H1 (cell line): ENCODE measurements around the gene HNRNPU. TPM values are rescaled to one million over a fixed set of nuclear protein-coding genes. Genes with fewer than 3 reads are reported as not detected.

ENCODE experiments used
- CTCF ChIA-PET: fragments of 300-600 bp; sonication (Branson Sonifier 250); formaldehyde crosslinking; loops from one replicate; lab custom pipeline; 2021; ENCODE audit not compliant: partially characterized antibody; lab: Charles Lee
- POLR2A ChIA-PET: fragments of 300-600 bp; sonication (Branson Sonifier 250); formaldehyde crosslinking; loops from one replicate; lab custom pipeline; 2021; ENCODE audit warnings: inconsistent platforms; ENCODE audit not compliant: partially characterized antibody; lab: Charles Lee
- DNase-seq, 2 experiments: peaks; one replicate each; pipeline versions ENCODE4 v3.0.0 to v3.0.0-alpha.2; 2010 to 2022; ENCODE audit warnings: low spot score in 2 of 2, low read depth in 1 of 2, mixed read lengths in 1 of 2
- FAIRE-seq: peaks from 2 replicates; lab custom pipeline; 2011; peaks lifted over from hg19 to GRCh38; lab: Jason Lieb, UNC
- H2AFZ ChIP-seq: 2 replicates; pipeline ENCODE4 v1.8.1; 2012; ENCODE audit warnings: low read length, inconsistent platforms
- H2AK5ac ChIP-seq: 2 replicates; pipeline ENCODE4 v1.6.1; 2013; ENCODE audit warnings: low read depth, low read length
- H2BK120ac ChIP-seq: replicated peaks from 2 replicates; pipeline ENCODE3; 2013; ENCODE audit warnings: low read depth, low read length, inconsistent platforms
- H2BK12ac ChIP-seq: 2 replicates; pipeline ENCODE4 v1.6.1; 2013; ENCODE audit warnings: low read depth, low read length
- H2BK15ac ChIP-seq: 2 replicates; pipeline ENCODE4 v1.6.1; 2013; ENCODE audit warnings: low read length
- H2BK20ac ChIP-seq: 2 replicates; pipeline ENCODE4 v1.6.1; 2013; ENCODE audit warnings: low read length
- H2BK5ac ChIP-seq: 2 replicates; pipeline ENCODE4 v1.6.1; 2013; ENCODE audit warnings: low read depth, low read length
- H3K14ac ChIP-seq: 2 replicates; pipeline ENCODE4 v1.6.1; 2013; ENCODE audit warnings: inconsistent platforms; ENCODE audit not compliant: insufficient read length
- H3K18ac ChIP-seq: 2 replicates; pipeline ENCODE4 v1.6.1; 2013; ENCODE audit warnings: low read length; ENCODE audit errors: extremely low read depth
- H3K23ac ChIP-seq: 2 replicates; pipeline ENCODE4 v1.6.1; 2013; ENCODE audit warnings: inconsistent platforms; ENCODE audit not compliant: insufficient read length
- H3K23me2 ChIP-seq: 2 replicates; pipeline ENCODE4 v1.6.1; 2013; ENCODE audit warnings: low read depth, low read length
- H3K27ac ChIP-seq: 2 replicates; pipeline ENCODE4 v1.6.1; 2011; ENCODE audit warnings: low read depth, low read length, inconsistent platforms
- H3K27me3 ChIP-seq, 4 experiments: replicated peaks in 1 of 4; 1 replicate in 1 of 4; 2 replicates in 3 of 4; pipeline versions ENCODE4 v1.6.1 to v1.8.1; 2011 to 2013; ENCODE audit warnings: low read length in 3 of 4, mild to moderate bottlenecking in 3 of 4, inconsistent platforms in 2 of 4, mixed read lengths in 2 of 4, moderate library complexity in 1 of 4; ENCODE audit not compliant: control insufficient read depth in 3 of 4, insufficient read depth in 3 of 4; ENCODE audit errors: extremely low read depth in 1 of 4
- H3K36me3 ChIP-seq, 4 experiments: 2 replicates each; pipeline versions ENCODE4 v1.6.1 to v1.8.1; 2011 to 2013; ENCODE audit warnings: mild to moderate bottlenecking in 4 of 4, low read length in 3 of 4, moderate library complexity in 2 of 4, control low read depth in 1 of 4, inconsistent platforms in 1 of 4; ENCODE audit not compliant: insufficient read depth in 4 of 4, control insufficient read depth in 2 of 4
- H3K4ac ChIP-seq: replicated peaks from 2 replicates; pipeline ENCODE3; 2013; ENCODE audit warnings: low read length, low read depth, mixed read lengths, inconsistent platforms; ENCODE audit not compliant: insufficient read length
- H3K4me1 ChIP-seq, 4 experiments: replicated peaks in 1 of 4; 1 replicate in 1 of 4; 2 replicates in 3 of 4; pipeline versions ENCODE4 v1.6.1 to v1.8.1; 2011 to 2013; ENCODE audit warnings: low read length in 3 of 4, inconsistent platforms in 2 of 4, mixed read lengths in 1 of 4; ENCODE audit not compliant: insufficient read depth in 4 of 4, control insufficient read depth in 3 of 4
- H3K4me2 ChIP-seq, 2 experiments: 2 replicates each; pipeline versions ENCODE4 v1.6.1 to v1.8.1; 2011 to 2013; ENCODE audit warnings: low read depth in 2 of 2, low read length in 2 of 2, control low read depth in 1 of 2, inconsistent platforms in 1 of 2, mild to moderate bottlenecking in 1 of 2; ENCODE audit not compliant: insufficient read depth in 1 of 2
- H3K4me3 ChIP-seq, 4 experiments: fragments of 200-600, 300-600 bp in 1 of 4; sonication (generic), shearing (Covaris generic), sonication (Bioruptor Twin) in 1 of 4; 2 replicates each; pipeline versions ENCODE4 v1.5.1 to v1.8.1; 2011 to 2016; ENCODE audit warnings: low read length in 4 of 4, low read depth in 3 of 4, control low read depth in 2 of 4, inconsistent platforms in 2 of 4, mild to moderate bottlenecking in 2 of 4, mixed read lengths in 1 of 4, moderate library complexity in 1 of 4; ENCODE audit not compliant: insufficient read depth in 2 of 4; ENCODE audit errors: extremely low read depth in 1 of 4
- H3K56ac ChIP-seq: replicated peaks from 2 replicates; pipeline ENCODE3; 2013; ENCODE audit warnings: low read depth, mild to moderate bottlenecking, mixed read lengths, low read length, inconsistent platforms; ENCODE audit not compliant: insufficient read length
- H3K79me1 ChIP-seq: 2 replicates; pipeline ENCODE4 v1.6.1; 2013; ENCODE audit warnings: low read depth, low read length, control low read depth
- H3K79me2 ChIP-seq, 2 experiments: 2 replicates each; pipeline versions ENCODE4 v1.6.1 to v1.8.1; 2012 to 2013; ENCODE audit warnings: low read length in 2 of 2, mild to moderate bottlenecking in 2 of 2, inconsistent platforms in 1 of 2; ENCODE audit not compliant: insufficient read depth in 2 of 2, control insufficient read depth in 1 of 2
- H3K9ac ChIP-seq, 4 experiments: replicated peaks in 1 of 4; 1 replicate in 1 of 4; 2 replicates in 3 of 4; pipeline versions ENCODE4 v1.6.1 to v1.8.1; 2011 to 2013; ENCODE audit warnings: low read depth in 3 of 4, low read length in 3 of 4, control low read depth in 2 of 4, mild to moderate bottlenecking in 2 of 4, moderate library complexity in 2 of 4, inconsistent platforms in 1 of 4; ENCODE audit errors: extremely low read depth in 1 of 4
- H3K9me3 ChIP-seq, 2 experiments: 2 replicates each; pipeline versions ENCODE4 v1.6.1 to v1.8.1; 2012 to 2013; ENCODE audit warnings: mild to moderate bottlenecking in 2 of 2, moderate library complexity in 2 of 2, control low read depth in 1 of 2, inconsistent platforms in 1 of 2, low read depth in 1 of 2, low read length in 1 of 2, mixed read lengths in 1 of 2; ENCODE audit not compliant: insufficient read depth in 2 of 2
- H4K20me1 ChIP-seq, 2 experiments: replicated peaks in 1 of 2; 2 replicates each; pipeline versions ENCODE3 to v1.8.1; 2011 to 2013; ENCODE audit warnings: inconsistent platforms in 2 of 2, low read length in 2 of 2, mild to moderate bottlenecking in 1 of 2; ENCODE audit not compliant: insufficient read depth in 2 of 2, control insufficient read depth in 1 of 2
- H4K5ac ChIP-seq: 2 replicates; pipeline ENCODE4 v1.6.1; 2013; ENCODE audit warnings: low read length, low read depth, mixed read lengths, inconsistent platforms; ENCODE audit not compliant: insufficient read length
- H4K8ac ChIP-seq: 2 replicates; pipeline ENCODE4 v1.8.0; 2013; ENCODE audit warnings: mild to moderate bottlenecking, moderate library complexity, low read length, inconsistent platforms; ENCODE audit not compliant: insufficient read depth; ENCODE audit errors: extremely low read depth
- H4K91ac ChIP-seq: replicated peaks from 2 replicates; pipeline ENCODE3; 2013; ENCODE audit warnings: low read length, mixed read lengths, inconsistent platforms; ENCODE audit not compliant: insufficient read length
- BCL11A ChIP-seq, 2 experiments: IDR thresholded peaks; one replicate each; pipeline ENCODE4 v1.6.1; 2011; ENCODE audit warnings: low read depth in 2 of 2, low read length in 2 of 2, mild to moderate bottlenecking in 2 of 2
- EZH2 ChIP-seq: fragments of 200-600 bp; sonication (generic); IDR thresholded peaks from 2 replicates; pipeline ENCODE4 v1.7.1; 2012; ENCODE audit warnings: low read depth, mild to moderate bottlenecking, moderate library complexity, low read length, inconsistent platforms; ENCODE audit not compliant: severe bottlenecking
- KDM1A ChIP-seq: fragments of 200-600, 300-600 bp; sonication (generic); IDR thresholded peaks from 2 replicates; pipeline ENCODE4 v1.7.1; 2016; ENCODE audit warnings: mild to moderate bottlenecking, low read length, borderline replicate concordance
- KDM5A ChIP-seq: fragments of 200-600 bp; IDR thresholded peaks from 2 replicates; pipeline ENCODE4 v1.7.1; 2012; ENCODE audit warnings: mild to moderate bottlenecking, low read length, inconsistent platforms, mixed read lengths
- NANOG ChIP-seq: IDR thresholded peaks from 2 replicates; pipeline ENCODE4 v1.6.1; 2011; ENCODE audit warnings: low read length, low read depth, mild to moderate bottlenecking, inconsistent platforms; ENCODE audit not compliant: insufficient read depth, poor library complexity, severe bottlenecking
- POLR2A ChIP-seq, 2 experiments: IDR thresholded peaks; 1 replicate in 1 of 2; 2 replicates in 1 of 2; pipeline ENCODE4 v1.6.1; 2011; ENCODE audit warnings: low read depth in 2 of 2, low read length in 2 of 2, mild to moderate bottlenecking in 2 of 2; ENCODE audit errors: control extremely low read depth in 1 of 2
- POLR2AphosphoS5 ChIP-seq: IDR thresholded peaks from 2 replicates; pipeline ENCODE4 v1.6.1; 2011; ENCODE audit warnings: low read depth, low read length
- RAD21 ChIP-seq, 2 experiments: IDR thresholded peaks in 1 of 2; conservative IDR thresholded peaks in 1 of 2; 2 replicates each; pipeline ENCODE4 v1.6.1; 2011; ENCODE audit warnings: low read depth in 2 of 2, low read length in 2 of 2, improper control_type of control experiment in 1 of 2, inconsistent platforms in 1 of 2, mild to moderate bottlenecking in 1 of 2, moderate library complexity in 1 of 2
- RBBP5 ChIP-seq: IDR thresholded peaks from 2 replicates; pipeline ENCODE4 v1.7.1; 2012; ENCODE audit warnings: low read depth, mild to moderate bottlenecking, inconsistent platforms, low read length, moderate library complexity, borderline replicate concordance
- SAP30 ChIP-seq: fragments of 300-600 bp; sonication (generic); IDR thresholded peaks from 2 replicates; pipeline ENCODE4 v1.7.1; 2012; ENCODE audit warnings: low read length, moderate library complexity, mild to moderate bottlenecking, inconsistent platforms; ENCODE audit not compliant: insufficient read depth, insufficient replicate concordance
- SRF ChIP-seq: IDR thresholded peaks from 2 replicates; pipeline ENCODE4 v1.6.1; 2011; ENCODE audit warnings: mild to moderate bottlenecking, low read depth, low read length, moderate library complexity
- WGBS, 2 experiments: shearing (Covaris generic) in 1 of 2; methylation state at CpG; one replicate each; pipeline versions ENCODE4 v1.1.6 to v1.1.7; 2013 to 2015; ENCODE audit warnings: low lambda C conversion rate in 2 of 2, mixed read lengths in 2 of 2, inconsistent platforms in 1 of 2, low coverage in 1 of 2, missing lambda C conversion rate in 1 of 2; ENCODE audit not compliant: insufficient replicate concordance in 2 of 2, insufficient coverage in 1 of 2, insufficient read length in 1 of 2; ENCODE audit errors: extremely low coverage in 1 of 2, missing lambda C conversion rate in 1 of 2; 5-methylcytosine and 5-hydroxymethylcytosine counted together
- polyA plus RNA-seq, 7 experiments: library from polyadenylated mRNA; depleted of rRNA in 3 of 7; stranded (reverse) in 5 of 7; unstranded in 2 of 7; fragments of >200 nt in 5 of 7; fragments of 200-250 nt in 2 of 7; gene quantifications; 1 replicate in 5 of 7; 2 replicates in 1 of 7; 4 replicates in 1 of 7; pipeline versions ENCODE4 v1.2.1 to v1.2.3, GENCODE V29; 2011 to 2013; ENCODE audit warnings: missing spikeins in 2 of 7, mixed read lengths in 2 of 7
- total RNA-seq: library from RNA; stranded (reverse); fragmentation: NEBNext Ultra II Directional; extraction: Animal tissue kit (Norgen Biotek cat#: 25700); gene quantifications from 2 replicates; pipeline ENCODE4 v1.2.1, GENCODE V29; 2021
- TF ChIP-seq, protein P1 (sequence below): IDR thresholded peaks from 2 replicates; pipeline ENCODE4 v1.6.1; 2012; ENCODE audit warnings: inconsistent platforms
- TF ChIP-seq, protein P2 (sequence below): IDR thresholded peaks from 2 replicates; pipeline ENCODE4 v1.6.1; 2011; ENCODE audit warnings: low read depth, mild to moderate bottlenecking, low read length; ENCODE audit not compliant: insufficient read depth

Gene HNRNPU
- total and polyA plus RNA-seq, 2 of the 8 experiments (the other 6 are each of a cell fraction or from before 2014, with no cell fraction given): 95.6 to 606 TPM

DNA sequence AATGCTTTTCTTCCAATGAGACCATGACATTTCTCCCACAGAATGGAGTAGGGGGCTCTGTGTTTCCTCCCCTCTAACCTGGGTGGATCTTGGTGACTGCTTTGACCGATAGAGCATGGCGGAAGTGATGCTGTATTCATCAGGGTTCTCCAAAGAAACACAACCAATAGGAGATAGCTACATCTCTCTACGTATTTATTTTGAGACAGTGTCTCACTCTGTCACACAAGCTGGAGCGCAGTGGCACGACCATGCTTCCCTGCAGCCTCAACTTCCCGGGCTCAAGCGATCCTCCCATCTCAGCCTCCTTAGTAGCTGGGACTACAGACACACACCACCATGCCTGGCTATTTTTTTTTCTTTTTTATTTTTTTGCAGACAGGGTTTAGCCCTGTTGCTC is 29.5 kb upstream of the HNRNPU start:
- Histone ChIP-seq H3K27me3 (no peaks in the 10 kb centered on the region), H2BK20ac (no peak overlapping the region), H2BK120ac (no peak overlapping the region), H3K4me3 (no peak overlapping the region), H3K4me1 (no peaks in the 10 kb centered on the region), H3K14ac (no peak overlapping the region), H2BK5ac (no peak overlapping the region), H3K4ac (no peak overlapping the region), H2BK15ac (no peak overlapping the region), H4K91ac (no peak overlapping the region), H2AFZ (no peak overlapping the region), H3K27ac (no peak overlapping the region), H3K4me2 (no peak overlapping the region), H3K18ac (no peak overlapping the region), H4K8ac (no peak overlapping the region), H3K56ac (no peak overlapping the region), H3K23ac (no peak overlapping the region), H3K9ac (no peak overlapping the region), H3K9me3 (no peaks in the 10 kb centered on the region), H3K79me1 (no peaks in the 10 kb centered on the region), H2BK12ac (no peak overlapping the region), H2AK5ac (no peak overlapping the region), H4K5ac (no peak overlapping the region), H3K79me2 (no peaks in the 10 kb centered on the region), H3K23me2 (peaks cover 2% of the 10 kb centered on the region; the same call in 1 of the 2 replicates), H3K36me3 (no peaks in the 10 kb centered on the region), H4K20me1 (no peaks in the 10 kb centered on the region)
- POLR2A ChIA-PET: interaction anchor here (0.7 to 1.1 kb wide), 4 partner anchors 15 to 53 kb away, joined by 4 to 6 read pairs (median 5); partner anchors contain the start of gene HNRNPU
- FAIRE-seq (no peak), DNase-seq (no peak)
- 97% methylated on average over 5 of the region's 7 CpGs; no CpG with 5 or more reads in 1 of the 2 experiments for WGBS, 2 experiments
- CTCF ChIA-PET: interaction anchor here (0.7 to 1.2 kb wide), 2 partner anchors 23 to 105 kb away, joined by 3 to 4 read pairs; no protein-coding TSS in a partner anchor
- no peak for TF ChIP-seq SAP30
- no peak for TF ChIP-seq RBBP5
- no peak for TF ChIP-seq KDM5A
- TF ChIP-seq BCL11A (IDR thresholded peaks at IDR 0.05; ENCODE audit: low read depth in 2 of 2, low read length in 2 of 2): no peak
- TF ChIP-seq KDM1A: no peak
- no peak for TF ChIP-seq POLR2A (IDR thresholded peaks at IDR 0.05; ENCODE audit: control extremely low read depth in 1 of 2, low read depth in 2 of 2, low read length in 2 of 2)
- TF ChIP-seq, protein P1, sequence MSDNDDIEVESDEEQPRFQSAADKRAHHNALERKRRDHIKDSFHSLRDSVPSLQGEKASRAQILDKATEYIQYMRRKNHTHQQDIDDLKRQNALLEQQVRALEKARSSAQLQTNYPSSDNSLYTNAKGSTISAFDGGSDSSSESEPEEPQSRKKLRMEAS: no peak
- TF ChIP-seq, protein P2, sequence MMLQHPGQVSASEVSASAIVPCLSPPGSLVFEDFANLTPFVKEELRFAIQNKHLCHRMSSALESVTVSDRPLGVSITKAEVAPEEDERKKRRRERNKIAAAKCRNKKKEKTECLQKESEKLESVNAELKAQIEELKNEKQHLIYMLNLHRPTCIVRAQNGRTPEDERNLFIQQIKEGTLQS: no peak
- no peak for TF ChIP-seq RAD21 (IDR thresholded peaks at IDR 0.05 in 1 of 2, conservative IDR thresholded peaks at IDR 0.05 in 1 of 2; ENCODE audit: low read depth in 2 of 2, low read length in 2 of 2)
- no peak for TF ChIP-seq SRF
- no peak for TF ChIP-seq POLR2AphosphoS5
- TF ChIP-seq EZH2: no peak
- no peak for TF ChIP-seq NANOG
